Nephron (organoid): Measurements from ENCODE around the gene ITK.
"Not testable (repeated sequence)": the region's sequence is repeated elsewhere in the genome, so short reads cannot be mapped to it uniquely, and the experiment has no call there.

Source experiments
- H3K27ac Mint-ChIP-seq, 3 experiments: 2 replicates each; pipeline ENCODE4 v1.8.0; 2020; ENCODE audit warnings: mixed read lengths in 3 of 3, mild to moderate bottlenecking in 2 of 3, moderate library complexity in 1 of 3
- H3K27me3 Mint-ChIP-seq: 2 replicates; pipeline ENCODE4 v1.8.0; 2021; ENCODE audit warnings: low read depth, mild to moderate bottlenecking, moderate library complexity, mixed read lengths
- H3K36me3 Mint-ChIP-seq: 2 replicates; pipeline ENCODE4 v1.8.0; 2020; ENCODE audit warnings: low read depth, mixed read lengths
- H3K4me1 Mint-ChIP-seq: 2 replicates; pipeline ENCODE4 v1.8.0; 2020; ENCODE audit warnings: mixed read lengths
- H3K4me3 Mint-ChIP-seq, 3 experiments: 2 replicates each; pipeline ENCODE4 v1.8.0; 2020; ENCODE audit warnings: mild to moderate bottlenecking in 3 of 3, mixed read lengths in 3 of 3, moderate library complexity in 2 of 3
- H3K9me3 Mint-ChIP-seq: 2 replicates; pipeline ENCODE4 v1.8.0; 2020; ENCODE audit warnings: mixed read lengths
- CTCF ChIP-seq, 3 experiments: fragments of 200-600 bp; sonication (generic); IDR thresholded peaks; one replicate each; pipeline ENCODE4 v1.5.0; 2021; ENCODE audit warnings: antibody characterized with exemption in 3 of 3; ENCODE audit not compliant: unreplicated experiment in 3 of 3

Gene ITK

GRCh38 chr5:157236423-157236822, 55.8 kb downstream of the ITK start:
- Mint-ChIP-seq H3K4me1 (no peaks in the 10 kb centered on the region), H3K27me3 (no peaks in the 10 kb centered on the region), H3K9me3 (peaks cover 3% of the 10 kb centered on the region), H3K27ac (no peak overlapping the region), H3K36me3 (no peaks in the 10 kb centered on the region), H3K4me3 (no peak overlapping the region)
- no peak for TF ChIP-seq CTCF (IDR thresholded peaks at IDR 0.05; ENCODE audit: unreplicated experiment in 3 of 3)

GRCh38 chr5:157241483-157241882, 60.8 kb downstream of the ITK start:
- Mint-ChIP-seq H3K9me3 (peaks cover 3% of the 10 kb centered on the region), H3K27me3 (no peaks in the 10 kb centered on the region), H3K4me3 (no peak overlapping the region), H3K4me1 (no peaks in the 10 kb centered on the region), H3K36me3 (no peaks in the 10 kb centered on the region), H3K27ac (no peak overlapping the region)
- TF ChIP-seq CTCF (IDR thresholded peaks at IDR 0.05; ENCODE audit: unreplicated experiment in 3 of 3): no peak

GRCh38 chr5:157244704-157245103, 64.1 kb downstream of the ITK start:
- H3K27ac Mint-ChIP-seq, H3K4me1 Mint-ChIP-seq, H3K4me3 Mint-ChIP-seq, H3K9me3 Mint-ChIP-seq, H3K27me3 Mint-ChIP-seq, H3K36me3 Mint-ChIP-seq: not testable (repeated sequence)

- H3K27ac Mint-ChIP-seq: no peak overlapping the region
- TF ChIP-seq CTCF (IDR thresholded peaks at IDR 0.05; ENCODE audit: unreplicated experiment in 3 of 3): no peak
- H3K27me3 Mint-ChIP-seq: no peaks in the 10 kb centered on the region
- H3K36me3 Mint-ChIP-seq: no peaks in the 10 kb centered on the region
- H3K4me1 Mint-ChIP-seq: no peaks in the 10 kb centered on the region
- no peaks in the 10 kb centered on the region for H3K9me3 Mint-ChIP-seq
- H3K4me3 Mint-ChIP-seq: no peak overlapping the region
These were observed 64.8 kb downstream of the ITK start for GRCh38 chr5:157245476-157245875.

- Mint-ChIP-seq H3K36me3 (no peaks in the 10 kb centered on the region), H3K27ac (no peak overlapping the region), H3K4me1 (no peaks in the 10 kb centered on the region), H3K27me3 (no peaks in the 10 kb centered on the region), H3K4me3 (no peak overlapping the region), H3K9me3 (no peaks in the 10 kb centered on the region)
- TF ChIP-seq CTCF (IDR thresholded peaks at IDR 0.05; ENCODE audit: unreplicated experiment in 3 of 3): no peak
These were observed 65.2 kb downstream of the ITK start for GRCh38 chr5:157245886-157246285.

- H3K9me3 Mint-ChIP-seq: no peaks in the 10 kb centered on the region
- H3K4me3 Mint-ChIP-seq: no peak overlapping the region
- no peak overlapping the region for H3K27ac Mint-ChIP-seq
- no peak for TF ChIP-seq CTCF (IDR thresholded peaks at IDR 0.05; ENCODE audit: unreplicated experiment in 3 of 3)
- H3K4me1 Mint-ChIP-seq: no peaks in the 10 kb centered on the region
- H3K27me3 Mint-ChIP-seq: no peaks in the 10 kb centered on the region
- H3K36me3 Mint-ChIP-seq: no peaks in the 10 kb centered on the region
These were observed 66.6 kb downstream of the ITK start for GRCh38 chr5:157247267-157247666.
